SHP77 treated with DMSO at 0.1 percent for 48 hours (cell line): ENCODE measurements around the gene NPL.
A peak's percentile ranks its signal among the peaks of the same experiment; 100 is the strongest.

ENCODE experiments used
- DNase-seq: peaks from one replicate; lab custom pipeline; 2025; lab: John Stamatoyannopoulos, UW

Gene NPL

GRCh38 chr1:182816863-182817262 lies 27.3 kb downstream of the NPL start:
- DNase-seq, result no peak

GRCh38 chr1:182817802-182818201 lies 28.2 kb downstream of the NPL start:
- no peak for DNase-seq

GRCh38 chr1:182823220-182823619 lies 33.6 kb downstream of the NPL start:
- no peak for DNase-seq

- DNase-seq, result no peak
Observed at GRCh38 chr1:182826892-182827291, 37.3 kb downstream of the NPL start.

GRCh38 chr1:182829285-182829932 lies 39.8 kb downstream of the NPL start:
- DNase-seq, result no peak

- no peak for DNase-seq
Observed at GRCh38 chr1:182833271-182833670, 43.7 kb downstream of the NPL start.

- DNase-seq, result no peak
Observed at GRCh38 chr1:182834326-182834725, 44.8 kb downstream of the NPL start.

- DNase-seq, result no peak
Observed at GRCh38 chr1:182835806-182836205, 46.2 kb downstream of the NPL start.

- DNase-seq, result peak; percentile 66
Observed at GRCh38 chr1:182839209-182840066, 49.9 kb downstream of the NPL start, which contains the start of gene DHX9. Gene DHX9 (plus strand): TSS chr1:182839347. CDS start chr1:182842567, 3,220 bp downstream.

- DNase-seq, result no peak
Observed at GRCh38 chr1:182841368-182841988, 51.9 kb downstream of the NPL start.

GRCh38 chr1:182842265-182842664 lies 52.7 kb downstream of the NPL start:
- DNase-seq, result no peak

GRCh38 chr1:182845379-182845778 lies 55.8 kb downstream of the NPL start:
- DNase-seq, result no peak

GRCh38 chr1:182845894-182846293 lies 56.3 kb downstream of the NPL start:
- DNase-seq, result no peak

- DNase-seq, result no peak
Observed at GRCh38 chr1:182847105-182847504, 57.5 kb downstream of the NPL start.

GRCh38 chr1:182848736-182849135 lies 59.2 kb downstream of the NPL start:
- no peak for DNase-seq

- no peak for DNase-seq
Observed at GRCh38 chr1:182850319-182850718, 60.7 kb downstream of the NPL start.

GRCh38 chr1:182851825-182852224 lies 62.3 kb downstream of the NPL start:
- DNase-seq, result no peak

- DNase-seq, result no peak
Observed at GRCh38 chr1:182855911-182856310, 66.3 kb downstream of the NPL start.

GRCh38 chr1:182857212-182857611 lies 67.6 kb downstream of the NPL start:
- no peak for DNase-seq

GRCh38 chr1:182860658-182861057 lies 71.1 kb downstream of the NPL start:
- no peak for DNase-seq

- DNase-seq, result no peak
Observed at GRCh38 chr1:182861994-182862393, 72.4 kb downstream of the NPL start.

- DNase-seq, result no peak
Observed at GRCh38 chr1:182862827-182863226, 73.3 kb downstream of the NPL start.

GRCh38 chr1:182863940-182864339 lies 74.4 kb downstream of the NPL start:
- no peak for DNase-seq
